Ureter (tissue), 1 donor: ENCODE results near the gene EPB41L4B. TPM values are rescaled to one million over a fixed set of nuclear protein-coding genes. Genes with fewer than 3 reads are reported as not detected.
"Not testable (repeated sequence)": the region's sequence is repeated elsewhere in the genome, so short reads cannot be mapped to it uniquely, and the experiment has no call there.

Experiments used
- DNase-seq: peaks from one replicate; pipeline ENCODE4 v3.0.0-alpha.2; 2020; ENCODE audit warnings: low spot score
- total RNA-seq: library from RNA; stranded (reverse); gene quantifications from one replicate; pipeline ENCODE4 v1.2.4, GENCODE V29; 2023
- donor health status: DM: yes; HTN: yes; CAD: no.

EPB41L4B gene
- total RNA-seq, 1 donor from 2014 or later, result 15.9 TPM

- DNase-seq, result no peak
Observed at GRCh38 chr9:109299891-109300290, 21.0 kb downstream of the EPB41L4B start.

- DNase-seq, result no peak
Observed at GRCh38 chr9:109297899-109298298, 23.0 kb downstream of the EPB41L4B start.

- no peak for DNase-seq
Observed at GRCh38 chr9:109295221-109296130, 25.4 kb downstream of the EPB41L4B start.

- DNase-seq, result no peak
Observed at GRCh38 chr9:109290385-109290784, 30.5 kb downstream of the EPB41L4B start.

GRCh38 chr9:109289931-109290330 is 30.9 kb downstream of the EPB41L4B start:
- DNase-seq, result no peak

GRCh38 chr9:109289186-109289585 is 31.7 kb downstream of the EPB41L4B start:
- DNase-seq, result no peak

- no peak for DNase-seq
Observed at GRCh38 chr9:109286981-109287380, 33.9 kb downstream of the EPB41L4B start.

GRCh38 chr9:109286571-109286977 is 34.3 kb downstream of the EPB41L4B start:
- no peak for DNase-seq

- DNase-seq, result not testable (repeated sequence)
Observed at GRCh38 chr9:109283672-109284071, 37.2 kb downstream of the EPB41L4B start.

- no peak for DNase-seq
Observed at GRCh38 chr9:109283012-109283411, 37.8 kb downstream of the EPB41L4B start.

- DNase-seq, result no peak
Observed at GRCh38 chr9:109282302-109282701, 38.6 kb downstream of the EPB41L4B start.

GRCh38 chr9:109281518-109281917 is 39.3 kb downstream of the EPB41L4B start:
- no peak for DNase-seq

- DNase-seq, result no peak
Observed at GRCh38 chr9:109278848-109279247, 42.0 kb downstream of the EPB41L4B start.

- no peak for DNase-seq
Observed at GRCh38 chr9:109278216-109278615, 42.6 kb downstream of the EPB41L4B start.

- DNase-seq, result peak; percentile 47
Observed at GRCh38 chr9:109277451-109277850, 43.4 kb downstream of the EPB41L4B start.

GRCh38 chr9:109276469-109277440 is 44.1 kb downstream of the EPB41L4B start:
- DNase-seq, result no peak

- no peak for DNase-seq
Observed at GRCh38 chr9:109274884-109275730, 45.8 kb downstream of the EPB41L4B start.

GRCh38 chr9:109273869-109274268 is 47.0 kb downstream of the EPB41L4B start:
- no peak for DNase-seq

- DNase-seq, result no peak
Observed at GRCh38 chr9:109272745-109273144, 48.1 kb downstream of the EPB41L4B start.

GRCh38 chr9:109272045-109272444 is 48.8 kb downstream of the EPB41L4B start:
- DNase-seq, result no peak
